T-helper 2 cell (primary cell): ENCODE measurements around the gene MSN.
A peak's percentile ranks its signal among the peaks of the same experiment; 100 is the strongest.
"Not testable (repeated sequence)": the region's sequence is repeated elsewhere in the genome, so short reads cannot be mapped to it uniquely, and the experiment has no call there.

Experiments used
- DNase-seq, 5 experiments: peaks; one replicate each; pipeline versions ENCODE4 v3.0.0 to v3.0.0-alpha.2; 2012 to 2022

The MSN gene

GRCh38 chrX:65720381-65720964, 53.0 kb downstream of the MSN start:
- no peak for DNase-seq

- peak in 2 of 5 experiments; percentile 59 to 87 for DNase-seq
These were observed 56.3 kb downstream of the MSN start for GRCh38 chrX:65723706-65724105.

- DNase-seq, result no peak
These were observed 59.3 kb downstream of the MSN start for GRCh38 chrX:65726715-65727114.

- DNase-seq, result peak in 1 of 5 experiments; percentile 61
These were observed 64.3 kb downstream of the MSN start for GRCh38 chrX:65731684-65732289.

- DNase-seq, result no peak
These were observed 73.5 kb downstream of the MSN start for GRCh38 chrX:65740909-65741308.

- no peak for DNase-seq
These were observed 74.4 kb downstream of the MSN start for GRCh38 chrX:65741823-65742222.

GRCh38 chrX:65744965-65745364, 77.5 kb downstream of the MSN start:
- DNase-seq, result no peak

GRCh38 chrX:65745427-65745826, 78.0 kb downstream of the MSN start:
- peak in 1 of 5 experiments; percentile 47 for DNase-seq

GRCh38 chrX:65745992-65746391, 78.5 kb downstream of the MSN start:
- no peak for DNase-seq

- DNase-seq, result peak in 2 of 5 experiments; percentile 71 to 87
These were observed 83.4 kb downstream of the MSN start for GRCh38 chrX:65750674-65751469.

- DNase-seq, result no peak
These were observed 84.1 kb downstream of the MSN start for GRCh38 chrX:65751519-65751918.

GRCh38 chrX:65752294-65752693, 84.8 kb downstream of the MSN start:
- no peak for DNase-seq

GRCh38 chrX:65755786-65756185, 88.3 kb downstream of the MSN start:
- DNase-seq, result peak in 1 of 5 experiments; percentile 18

- DNase-seq, result no peak
These were observed 90.5 kb downstream of the MSN start for GRCh38 chrX:65757943-65758342.

- DNase-seq, result peak in 1 of 5 experiments; percentile 62
These were observed 91.1 kb downstream of the MSN start for GRCh38 chrX:65758505-65758904.

GRCh38 chrX:65759525-65759924, 92.1 kb downstream of the MSN start:
- DNase-seq, result not testable (repeated sequence)

GRCh38 chrX:65769564-65770292, 102.3 kb downstream of the MSN start:
- DNase-seq, result no peak

- no peak for DNase-seq
These were observed 105.4 kb downstream of the MSN start for GRCh38 chrX:65772842-65773241.

- peak in 1 of 5 experiments; percentile 34 for DNase-seq
These were observed 114.4 kb downstream of the MSN start for GRCh38 chrX:65781845-65782244.

- peak in 1 of 5 experiments; percentile 14 for DNase-seq
These were observed 116.3 kb downstream of the MSN start for GRCh38 chrX:65783746-65784145.
